ENCODE measurements around the gene FAM83G.

FAM83G gene

DNA sequence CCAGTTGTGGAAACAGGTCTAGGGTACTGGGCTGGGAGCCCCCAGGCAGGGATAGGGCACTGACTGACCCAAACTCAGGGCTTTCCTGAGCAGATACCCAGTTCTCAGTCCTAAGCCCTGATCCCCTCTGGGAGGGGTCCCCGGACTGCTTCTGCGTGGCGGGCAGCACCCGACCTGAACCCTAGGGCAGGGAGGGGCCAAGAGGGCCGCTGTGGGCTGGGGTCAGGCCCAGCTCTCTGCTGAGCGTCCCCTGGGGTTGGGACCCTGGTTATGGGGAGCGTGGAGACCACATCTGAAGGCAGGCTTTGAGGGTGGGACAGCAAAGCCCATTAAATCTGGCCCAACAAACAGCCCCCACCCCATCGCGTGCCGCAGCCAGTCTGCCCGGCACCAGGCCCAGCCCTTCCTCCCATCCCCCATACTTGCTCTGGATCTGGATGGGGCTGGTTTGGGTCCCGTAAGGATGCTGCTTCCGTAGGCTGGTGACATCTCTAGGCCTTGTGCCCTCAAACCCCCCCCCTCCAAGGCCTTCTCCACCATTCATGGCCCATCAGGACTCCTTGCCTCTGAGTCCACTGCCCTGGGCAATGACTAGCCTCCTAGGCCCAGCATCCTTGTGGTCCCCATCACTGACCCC is 691 bp upstream of the FAM83G start:
- DNase-seq, result no peak

DNA sequence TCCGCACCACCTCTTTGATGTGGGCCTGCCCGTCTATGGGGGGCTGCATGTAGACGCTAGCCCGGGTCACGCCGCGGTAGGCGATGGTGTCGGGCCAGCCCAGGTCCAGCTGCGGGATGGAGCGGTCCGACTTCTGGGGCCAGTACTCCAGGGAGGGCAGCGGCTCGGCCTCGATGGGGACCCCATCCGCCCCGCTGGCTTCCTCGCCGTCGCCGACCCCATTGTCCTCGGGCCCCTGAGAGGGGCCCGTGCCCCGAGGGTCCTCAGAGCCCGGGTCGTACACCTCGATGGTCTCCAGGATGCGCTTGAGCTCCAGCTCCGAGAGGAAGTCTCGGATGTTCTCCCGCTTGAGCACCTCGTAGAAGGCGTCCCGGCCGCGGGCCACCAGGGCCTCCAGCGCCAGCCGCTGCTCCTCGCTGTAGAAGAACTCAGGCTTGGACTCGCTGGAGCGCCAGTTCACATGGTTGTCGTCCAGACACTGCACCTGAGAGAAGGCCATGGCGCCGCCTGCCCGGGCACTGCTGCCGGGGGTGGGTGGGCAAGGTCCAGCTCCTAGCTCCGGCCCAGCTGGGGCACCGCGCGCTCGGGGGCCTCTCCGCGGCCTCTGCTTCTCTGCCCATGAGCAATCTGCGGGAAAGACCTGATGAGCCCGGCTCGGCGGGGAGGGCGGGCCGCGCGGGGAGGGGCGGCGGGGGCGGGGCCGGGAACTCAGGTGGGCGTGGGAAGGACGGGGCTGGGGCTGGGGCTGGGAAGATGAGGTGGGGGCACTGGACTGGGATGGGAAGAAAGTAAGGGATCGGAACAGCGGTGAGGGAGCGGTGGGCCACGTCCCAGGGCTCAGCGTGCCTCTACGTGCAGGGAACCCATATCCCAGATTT is 782 bp downstream of the FAM83G start:
- peak; percentile 59 for DNase-seq

DNA sequence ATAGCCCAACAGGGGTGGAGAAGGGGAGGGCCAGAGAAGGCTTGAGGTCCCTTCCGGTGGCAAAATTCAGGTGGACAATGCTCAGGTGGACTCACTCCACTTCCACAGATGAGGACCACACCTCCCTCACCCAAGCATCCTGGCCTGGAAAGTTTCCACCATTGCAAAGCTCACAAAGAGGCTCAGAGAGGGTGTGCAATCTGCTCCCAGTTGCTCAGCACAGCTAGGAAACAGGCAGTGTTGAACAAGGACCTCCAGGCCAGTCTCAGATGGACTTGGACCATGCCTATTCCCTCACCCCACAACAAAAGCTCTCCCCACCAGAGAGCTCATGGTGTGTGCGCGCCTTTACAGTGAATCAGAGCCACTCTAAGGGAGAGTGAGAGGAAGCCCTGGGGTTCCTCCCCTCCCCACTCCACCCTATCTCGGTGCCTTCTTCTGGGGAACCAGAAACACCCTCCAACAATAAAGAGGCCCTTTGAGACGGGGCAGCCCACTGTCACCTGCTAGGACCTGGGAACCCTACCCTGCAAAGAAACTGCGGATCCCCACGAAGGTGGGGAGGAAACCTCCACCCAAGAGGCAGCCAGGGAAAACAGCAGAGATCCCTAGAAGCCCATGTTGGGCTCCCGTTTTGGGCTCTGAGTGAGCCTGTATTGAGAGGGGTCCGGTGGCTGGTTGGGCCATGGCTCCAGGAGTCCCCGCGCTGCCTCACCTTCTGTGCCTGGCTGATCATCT is 1.6 kb downstream of the FAM83G start:
- no peak for DNase-seq

DNA sequence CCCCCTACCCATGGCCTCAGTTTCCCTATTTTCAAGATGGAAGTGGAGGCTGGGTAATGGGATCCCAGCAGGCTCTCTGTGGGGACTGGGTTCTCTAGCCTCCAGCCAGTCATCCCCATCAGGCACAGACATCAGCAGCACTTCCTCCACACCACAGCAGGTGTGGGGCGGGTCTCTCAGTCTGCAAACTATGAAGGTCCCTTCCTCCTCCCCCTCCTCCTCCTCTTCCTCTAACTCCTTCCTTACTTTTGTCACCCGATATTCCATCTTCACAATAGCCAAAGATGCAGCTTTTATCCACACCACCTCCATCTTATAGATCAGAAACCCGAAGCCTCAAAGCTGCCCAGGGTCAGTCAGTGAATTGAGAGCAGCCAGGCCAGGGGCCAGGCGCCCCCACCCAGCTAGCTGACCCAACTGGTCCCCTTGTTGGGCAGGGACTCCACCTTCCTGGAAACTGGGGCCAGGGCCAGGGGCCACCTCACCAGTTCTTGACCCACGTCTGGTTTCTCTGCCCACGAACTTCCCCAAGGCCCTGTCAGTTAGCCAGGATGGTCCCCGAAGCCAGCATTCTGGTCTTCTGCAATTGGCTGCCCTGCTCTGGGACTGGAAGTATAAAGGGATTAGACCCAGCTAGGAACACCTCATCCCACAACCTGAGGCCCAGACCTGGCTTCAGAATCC is 2.5 kb downstream of the FAM83G start:
- DNase-seq, result no peak

DNA sequence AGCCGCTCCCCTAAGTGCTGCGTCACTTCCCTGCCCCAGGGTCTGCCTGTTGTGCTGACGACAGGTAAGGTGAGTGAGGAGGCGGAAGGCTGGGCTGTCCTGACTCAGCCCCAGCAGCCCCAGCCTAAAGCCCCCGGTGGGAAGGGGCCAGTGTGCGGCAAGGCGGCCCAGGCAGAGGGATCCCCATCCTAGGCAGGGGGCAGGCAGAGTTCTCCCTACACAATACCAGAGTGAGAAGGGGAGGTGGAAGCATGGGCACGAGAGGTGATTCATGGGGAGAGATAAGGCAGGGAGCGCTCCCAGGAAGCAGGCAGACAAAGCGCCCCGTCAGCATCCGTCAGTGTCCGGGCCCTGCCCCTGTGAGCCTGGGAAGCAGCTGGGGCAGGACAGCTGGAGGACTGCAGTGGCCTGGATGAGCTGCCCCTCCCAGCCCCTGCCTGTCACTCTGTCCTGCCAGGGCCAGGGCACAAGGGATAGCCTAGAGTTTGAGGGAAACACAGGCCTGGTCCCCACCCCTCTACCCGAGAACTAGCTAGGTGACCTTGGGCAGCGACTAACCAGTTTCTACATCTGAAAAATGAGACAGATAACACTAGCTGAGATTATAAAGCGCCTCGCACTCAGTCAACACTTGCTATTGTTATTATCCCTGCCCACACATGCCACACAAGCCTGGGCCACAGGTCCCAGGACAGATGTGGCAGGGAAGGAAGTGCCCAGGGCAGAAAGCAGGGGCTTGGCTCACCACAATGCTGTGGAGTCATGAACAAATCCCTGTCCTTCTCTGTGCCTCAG is 3.8 kb downstream of the FAM83G start:
- DNase-seq, result no peak

DNA sequence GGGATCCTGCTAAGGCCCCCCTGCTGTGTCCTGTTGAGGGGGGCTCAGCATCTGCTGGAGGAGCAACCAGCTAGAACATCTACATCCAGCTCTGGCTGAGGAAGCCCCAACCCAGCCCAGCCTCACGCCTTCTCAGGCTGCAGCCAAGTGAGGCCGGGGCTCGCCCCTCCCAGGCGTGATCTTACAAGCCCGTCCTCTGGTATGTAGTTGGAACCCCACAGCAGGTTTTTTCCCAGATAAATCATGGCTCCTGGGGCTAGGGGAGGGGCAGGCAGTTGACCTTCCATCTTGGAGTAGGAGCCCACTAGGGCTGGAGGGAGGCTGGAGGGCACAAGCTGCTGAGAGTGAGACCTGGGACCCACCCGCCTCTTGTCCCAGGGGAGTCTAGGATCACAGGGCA is 4.7 kb downstream of the FAM83G start:
- no peak for DNase-seq

DNA sequence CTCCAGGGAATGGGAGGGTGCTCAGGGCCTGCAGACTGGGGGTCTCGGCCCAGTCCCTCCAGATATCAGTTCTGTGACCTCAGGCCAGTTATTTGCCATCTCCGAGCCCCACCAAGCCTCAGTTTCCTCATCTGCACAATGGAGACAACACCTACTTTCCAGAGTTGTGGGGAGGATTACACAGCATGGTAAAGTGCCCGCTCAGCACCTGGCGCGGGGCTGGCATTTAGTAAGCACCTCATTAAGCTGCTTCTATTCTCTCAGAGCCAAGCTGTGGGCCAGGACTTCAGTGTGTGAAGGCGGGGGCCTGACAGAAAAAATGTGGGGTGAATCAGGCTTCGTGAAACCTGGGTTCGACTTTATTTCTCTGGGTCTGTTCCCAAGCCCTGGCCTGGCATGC is 5.2 kb downstream of the FAM83G start:
- no peak for DNase-seq

DNA sequence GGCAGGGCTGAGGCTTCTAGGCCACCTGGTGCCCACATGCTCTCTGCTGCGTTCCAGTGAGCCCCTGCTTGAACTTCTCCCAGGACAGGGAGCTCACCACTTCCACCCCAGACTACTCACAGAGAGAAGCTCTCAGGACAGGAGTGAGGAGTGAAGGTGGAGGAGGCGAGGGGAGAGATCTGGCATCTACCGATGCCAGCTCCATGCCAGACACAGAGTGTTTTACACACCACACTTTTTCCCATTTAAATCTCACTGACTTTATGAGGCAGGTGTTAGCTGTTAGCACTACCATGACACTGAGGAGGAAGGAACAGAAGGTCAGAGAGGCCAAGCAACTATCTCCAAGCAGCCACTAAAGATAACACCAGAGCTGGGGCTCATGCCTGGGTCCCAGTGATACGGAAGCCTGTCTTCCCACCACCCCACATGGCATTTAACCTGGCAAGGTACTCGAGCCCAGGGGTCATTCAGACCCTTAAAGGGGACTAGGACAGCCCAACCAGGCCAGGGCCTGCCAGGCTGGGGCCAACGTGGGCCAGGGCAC is 6.8 kb downstream of the FAM83G start:
- DNase-seq, result no peak

DNA sequence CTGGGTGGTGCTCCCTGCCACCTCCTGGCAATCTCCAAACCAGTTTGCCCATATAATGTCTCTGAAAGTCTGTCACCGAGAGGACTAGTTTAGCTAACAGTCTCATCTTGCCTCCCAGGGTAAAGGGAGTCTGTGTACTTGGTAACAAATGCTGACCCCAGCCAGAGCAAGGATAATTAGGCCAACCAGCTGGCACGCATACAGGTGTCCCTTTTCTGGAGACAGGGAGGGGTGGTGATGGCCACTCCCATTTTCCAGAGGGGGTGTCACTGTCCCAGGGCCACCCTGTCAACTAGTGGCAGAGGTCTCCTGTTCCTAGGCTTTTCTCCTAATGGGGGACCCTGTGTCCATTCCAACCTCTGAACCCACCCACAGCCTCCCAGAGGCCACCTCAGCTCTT is 8.1 kb downstream of the FAM83G start:
- no peak for DNase-seq

DNA sequence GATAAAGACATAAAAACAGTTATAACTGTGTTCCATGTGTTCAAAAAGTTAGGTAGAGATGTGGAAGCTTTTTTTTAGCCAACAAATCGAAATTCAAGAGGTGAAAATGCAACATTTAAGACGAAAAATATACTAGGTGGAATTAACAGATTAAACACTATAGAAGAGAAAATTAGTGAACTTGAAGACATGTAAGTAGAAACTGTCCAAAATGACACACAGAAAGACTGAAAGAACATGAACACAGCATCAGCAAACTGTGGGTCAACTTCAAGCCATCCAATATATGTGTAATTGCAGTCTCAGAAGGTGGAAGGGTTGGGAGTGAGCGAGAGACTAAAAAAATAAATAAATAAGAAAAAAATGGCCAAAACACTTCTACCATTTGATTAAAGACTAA is 9.3 kb downstream of the FAM83G start:
- no peak for DNase-seq

DNA sequence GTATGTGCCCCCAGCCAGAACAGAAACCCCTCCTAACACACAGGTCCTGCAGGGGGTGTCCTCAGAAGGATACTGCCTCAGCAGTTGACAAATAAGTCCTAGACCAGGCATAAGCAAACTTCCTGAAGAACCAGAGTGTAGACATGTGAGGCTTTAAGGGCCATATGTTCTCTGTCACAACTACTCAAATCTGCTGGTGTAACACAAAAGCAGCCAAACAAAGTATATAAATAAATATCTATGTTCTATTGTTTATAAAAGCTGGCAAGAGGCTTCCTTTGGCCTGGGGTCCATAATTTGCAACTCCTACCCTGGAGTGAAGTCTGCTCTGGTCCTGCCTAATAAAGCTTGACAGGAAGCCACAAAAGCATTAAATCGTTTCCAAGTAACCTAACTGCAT is 9.9 kb downstream of the FAM83G start:
- no peak for DNase-seq

DNA sequence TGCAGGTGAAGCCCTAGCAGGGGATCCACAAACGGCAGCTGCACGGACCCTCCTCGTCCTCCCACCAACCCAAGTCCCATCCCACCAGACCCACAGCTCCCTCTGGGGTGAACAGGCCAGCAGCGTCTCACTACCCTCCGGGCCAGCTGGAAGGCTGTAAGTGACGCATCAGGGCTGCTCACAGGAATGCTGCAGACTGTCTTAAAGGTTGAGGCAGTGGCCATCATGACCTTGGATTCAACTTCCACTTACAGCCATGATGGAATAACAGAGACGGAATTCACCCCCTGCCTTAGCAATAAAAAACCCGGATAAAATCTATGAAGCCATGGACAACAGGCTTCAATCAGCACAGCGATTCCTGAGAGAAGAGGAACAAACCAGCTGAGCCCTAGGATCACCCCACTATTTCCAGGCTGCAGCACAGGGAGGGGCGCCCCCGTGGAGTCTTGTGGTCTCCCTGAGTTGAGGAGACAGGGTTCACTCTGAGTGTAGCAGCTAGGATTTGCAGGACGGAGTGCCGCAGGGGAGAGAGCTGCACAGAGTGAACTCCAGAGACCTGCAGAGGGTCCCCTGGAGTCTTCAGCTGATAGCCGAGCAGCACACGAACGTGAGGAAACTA is 10.5 kb downstream of the FAM83G start:
- no peak for DNase-seq

DNA sequence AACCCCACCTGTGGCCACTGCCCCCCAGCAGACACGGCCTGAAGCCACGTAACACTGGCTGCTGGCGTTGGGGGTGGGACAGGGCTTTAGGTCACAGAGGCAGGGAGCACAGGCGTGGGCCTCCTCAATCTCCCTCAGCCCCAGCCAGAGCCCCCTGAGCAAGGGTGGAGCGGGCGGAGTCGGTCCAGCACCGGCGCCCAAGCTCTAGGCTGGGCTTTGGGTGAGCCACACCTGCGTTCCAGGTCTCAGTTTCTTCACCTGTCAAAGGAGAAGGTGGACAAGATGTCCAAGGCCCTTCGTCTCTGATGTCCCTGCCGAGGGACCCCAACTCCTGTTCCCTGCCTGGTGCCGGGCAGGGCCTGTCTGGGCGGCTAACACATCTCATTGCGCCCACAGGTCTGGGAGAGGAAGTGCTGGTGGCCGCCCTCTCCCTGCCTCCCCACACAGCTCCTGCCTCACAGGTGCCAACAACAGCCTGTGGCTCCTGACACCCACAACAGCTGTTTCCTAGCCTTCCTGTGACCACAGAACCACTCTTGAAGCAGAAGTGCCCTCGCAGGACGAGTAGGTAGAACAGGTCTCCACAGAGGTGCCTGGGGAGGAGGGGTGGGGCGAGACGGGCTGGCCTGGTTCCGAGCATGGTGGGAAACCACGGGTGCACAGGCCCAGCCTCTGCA is 12.0 kb downstream of the FAM83G start:
- no peak for DNase-seq

DNA sequence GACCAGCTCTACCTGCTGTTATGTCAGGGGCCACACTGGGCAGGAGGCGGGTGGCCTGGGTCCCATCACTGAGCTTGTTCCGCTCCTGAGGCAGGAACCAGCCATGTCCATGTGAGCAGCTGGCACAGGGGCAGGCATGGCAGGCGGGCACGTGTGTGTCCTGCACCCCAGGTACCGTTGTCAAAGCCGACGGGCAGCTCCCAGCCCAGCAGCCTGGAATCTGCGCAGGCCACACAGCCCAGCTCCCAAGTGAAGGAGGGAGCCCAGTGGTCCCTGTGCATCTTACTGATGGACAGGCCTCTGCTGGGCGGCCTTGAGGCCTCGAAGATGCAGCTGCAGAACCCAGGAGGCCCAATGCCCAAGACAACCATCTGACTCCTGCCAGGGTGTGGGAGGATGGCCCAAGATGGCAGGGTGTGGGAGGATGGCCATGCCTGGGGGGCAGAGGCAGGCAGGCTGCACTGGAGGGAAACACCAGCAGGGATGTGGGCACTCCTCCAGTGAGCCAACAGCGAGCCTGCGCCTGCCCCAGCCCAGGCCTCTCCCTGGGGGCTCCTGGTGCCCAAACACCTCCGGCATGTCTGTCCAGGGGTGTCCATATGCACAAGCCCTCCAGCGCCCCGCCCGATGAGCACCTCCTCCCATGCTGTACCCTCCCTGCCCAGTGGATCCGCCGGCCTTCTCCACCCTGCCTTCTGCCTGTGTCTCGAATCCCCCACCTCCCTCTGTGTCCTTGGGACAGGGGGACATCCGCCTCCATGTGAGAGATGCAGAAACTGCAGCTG is 12.8 kb downstream of the FAM83G start:
- DNase-seq, result no peak

DNA sequence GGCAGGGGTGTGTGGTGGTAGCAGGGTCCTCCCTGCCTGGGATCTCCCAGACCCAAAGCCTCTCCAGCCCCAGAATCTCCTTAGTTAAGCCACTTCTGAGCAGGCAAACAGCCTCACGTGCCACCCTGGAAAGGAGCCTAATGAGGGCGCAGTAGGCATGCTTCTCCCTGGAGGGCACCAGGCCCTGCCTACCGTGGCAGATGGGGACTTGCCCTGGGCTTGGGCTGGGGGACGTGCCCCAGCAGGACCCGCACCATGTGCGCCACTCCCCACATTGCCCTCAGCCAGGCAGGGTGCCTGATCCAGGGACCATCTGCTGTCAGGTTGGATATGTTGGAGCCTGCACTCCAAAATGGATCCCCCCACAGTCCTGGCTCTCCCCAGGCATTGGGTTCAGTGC is 14.2 kb downstream of the FAM83G start:
- DNase-seq, result no peak

DNA sequence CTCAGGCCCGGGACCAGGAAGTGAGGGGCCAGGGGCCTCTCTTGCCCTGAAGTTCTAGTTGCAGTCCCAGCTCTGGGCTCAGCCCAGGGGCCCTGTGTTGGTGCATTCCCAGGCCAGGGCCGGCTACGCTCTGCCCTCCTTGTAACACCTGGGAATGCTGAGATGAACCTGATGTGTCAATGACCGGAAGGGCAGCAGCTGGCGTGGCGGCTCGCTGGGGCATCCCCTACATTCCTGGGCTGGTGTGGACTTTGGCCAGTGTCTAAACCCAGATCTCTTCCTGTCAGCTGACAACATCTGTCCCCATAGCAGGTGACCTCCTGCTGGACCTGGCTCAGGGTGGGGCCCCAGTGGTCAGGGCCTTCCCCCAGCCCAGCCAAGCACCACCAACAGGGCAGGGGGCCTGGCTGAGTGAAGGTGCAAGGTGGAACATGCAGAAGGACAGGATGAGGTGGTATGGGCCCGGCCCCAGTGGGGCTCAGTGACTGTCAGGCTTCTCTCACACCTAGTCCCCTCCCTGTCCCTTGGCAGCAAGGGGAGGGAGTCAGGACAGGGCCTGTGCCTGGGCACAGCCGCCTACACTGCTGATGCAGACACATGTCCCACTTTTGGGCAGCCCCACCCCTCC is 15.9 kb downstream of the FAM83G start:
- DNase-seq, result no peak

DNA sequence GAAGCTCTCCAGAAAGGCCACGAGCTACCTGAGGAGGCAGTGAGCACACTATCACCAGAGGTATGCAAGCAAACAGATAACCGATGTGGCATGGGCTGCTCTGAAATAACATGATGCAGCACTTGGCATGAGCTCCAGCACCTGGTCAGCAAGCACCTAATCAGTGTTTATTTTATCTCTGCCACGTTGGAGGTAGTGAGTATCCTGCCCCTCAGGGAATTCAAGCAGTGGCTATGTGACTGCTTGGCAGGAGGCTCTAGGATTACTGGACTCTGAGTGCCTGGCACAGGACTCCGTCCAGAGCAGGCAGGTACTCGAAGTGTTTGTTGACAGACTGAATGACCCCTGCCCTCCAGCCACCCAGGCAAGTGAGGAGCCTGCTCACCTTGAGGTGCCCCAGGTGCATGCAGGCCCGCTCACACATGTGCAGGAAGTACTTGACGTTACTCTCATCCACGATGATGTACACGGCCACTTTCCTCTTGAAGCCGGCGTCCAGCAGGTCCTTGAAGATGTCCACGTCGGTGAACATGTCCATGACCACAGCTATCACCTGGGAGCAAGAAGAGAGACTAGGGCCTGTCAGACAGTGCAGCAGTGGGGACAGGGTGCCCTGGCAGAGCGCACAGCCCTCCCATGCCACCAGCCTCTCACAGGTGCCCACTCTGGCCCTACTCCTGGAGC is 16.6 kb downstream of the FAM83G start:
- DNase-seq, result no peak

DNA sequence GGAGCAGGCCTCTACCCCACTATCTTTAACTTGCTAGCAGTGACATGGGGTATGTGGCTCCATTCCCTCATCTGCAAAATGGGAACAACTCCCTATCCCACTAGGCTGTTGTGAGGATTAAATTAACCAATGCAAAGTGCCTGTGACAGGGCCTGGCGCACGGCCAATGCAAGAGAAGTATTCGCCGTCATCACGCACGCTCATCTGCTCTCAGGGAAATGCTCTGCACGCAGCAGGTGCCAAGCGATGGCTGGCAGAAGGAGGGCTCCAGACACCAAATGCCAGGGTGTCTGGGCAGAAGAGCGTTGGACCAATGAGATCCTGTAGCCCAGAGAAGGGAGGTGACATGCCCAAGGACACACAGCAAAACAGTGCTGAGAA is 17.3 kb downstream of the FAM83G start:
- no peak for DNase-seq
